ENCODE measurements around the gene SUPT5H. TPM values are rescaled to one million over a fixed set of nuclear protein-coding genes. Genes with fewer than 3 reads are reported as not detected.
A peak's percentile ranks its signal among the peaks of the same experiment; 100 is the strongest.

SUPT5H gene
- total and polyA plus RNA-seq, 2 of the 13 experiments (the other 11 are each of a cell fraction or from before 2014, with no cell fraction given) = 48.2 to 51.7 TPM

DNA sequence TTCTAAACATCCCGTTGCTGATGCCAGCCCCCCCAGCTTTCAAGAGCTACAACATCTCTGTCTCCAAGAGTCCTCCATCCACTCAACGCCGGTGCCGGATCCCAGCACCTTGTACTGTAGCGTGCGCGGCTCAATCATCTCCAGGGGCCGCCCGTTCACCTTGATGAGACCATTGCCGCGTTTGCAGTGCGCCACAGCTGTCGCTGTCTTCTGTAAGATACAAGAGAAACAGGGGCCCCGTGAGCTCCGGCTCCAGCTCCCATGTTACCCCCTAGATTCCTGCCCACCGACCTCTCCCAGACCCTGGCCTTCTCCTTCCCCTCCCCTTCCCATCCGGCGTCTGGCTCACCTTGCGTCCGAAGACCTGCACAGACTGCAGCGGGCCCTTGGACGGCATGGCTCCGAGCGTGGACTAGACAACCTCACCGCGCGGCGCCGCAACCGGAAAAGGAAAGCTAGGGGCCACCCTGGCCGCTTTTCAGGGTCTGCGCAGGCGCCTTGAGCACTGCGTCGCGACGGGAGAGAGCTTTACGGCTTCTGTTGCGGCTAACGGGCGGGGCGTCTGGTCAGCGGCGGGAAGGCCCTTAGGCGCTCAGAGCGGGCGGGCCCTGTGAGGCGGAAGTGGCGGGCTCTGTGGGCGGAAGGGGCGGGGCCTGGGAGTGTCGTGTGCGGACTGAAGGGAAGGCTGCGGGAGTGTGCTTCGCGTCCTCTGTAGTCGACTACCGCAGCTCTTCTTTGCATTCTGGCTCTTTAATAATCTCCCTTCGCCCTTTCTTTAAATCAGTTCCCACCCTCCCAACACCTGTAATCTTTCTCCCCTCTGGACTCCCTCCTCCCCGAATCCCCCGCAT lies 9.7 kb upstream of the SUPT5H start, which contains the start of gene RPS16 (continued):
- TF ChIP-seq, protein P1, sequence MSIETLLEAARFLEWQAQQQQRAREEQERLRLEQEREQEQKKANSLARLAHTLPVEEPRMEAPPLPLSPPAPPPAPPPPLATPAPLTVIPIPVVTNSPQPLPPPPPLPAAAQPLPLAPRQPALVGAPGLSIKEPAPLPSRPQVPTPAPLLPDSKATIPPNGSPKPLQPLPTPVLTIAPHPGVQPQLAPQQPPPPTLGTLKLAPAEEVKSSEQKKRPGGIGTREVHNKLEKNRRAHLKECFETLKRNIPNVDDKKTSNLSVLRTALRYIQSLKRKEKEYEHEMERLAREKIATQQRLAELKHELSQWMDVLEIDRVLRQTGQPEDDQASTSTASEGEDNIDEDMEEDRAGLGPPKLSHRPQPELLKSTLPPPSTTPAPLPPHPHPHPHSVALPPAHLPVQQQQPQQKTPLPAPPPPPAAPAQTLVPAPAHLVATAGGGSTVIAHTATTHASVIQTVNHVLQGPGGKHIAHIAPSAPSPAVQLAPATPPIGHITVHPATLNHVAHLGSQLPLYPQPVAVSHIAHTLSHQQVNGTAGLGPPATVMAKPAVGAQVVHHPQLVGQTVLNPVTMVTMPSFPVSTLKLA (IDR thresholded peaks at IDR 0.05) = peak; percentile 44; the same call in 1 of the 2 replicates
- TF ChIP-seq FOXO1 (CRISPR knock-in tag; IDR thresholded peaks at IDR 0.05) (peak; percentile 61), KDM6A (CRISPR knock-in tag; IDR thresholded peaks at IDR 0.05; ENCODE audit: low read depth) (no peak), CC2D1A (CRISPR knock-in tag; IDR thresholded peaks at IDR 0.05) (no peak), TBP (CRISPR knock-in tag; IDR thresholded peaks at IDR 0.05) (no peak), MIXL1 (CRISPR knock-in tag; IDR thresholded peaks at IDR 0.05) (no peak), ZNF260 (CRISPR knock-in tag; IDR thresholded peaks at IDR 0.05; ENCODE audit: borderline replicate concordance, low read depth) (no peak), HNF4A (CRISPR knock-in tag; IDR thresholded peaks at IDR 0.05) (no peak), ZNF337 (CRISPR knock-in tag; IDR thresholded peaks at IDR 0.05; ENCODE audit: borderline replicate concordance, low read depth) (no peak), SMARCC2 (IDR thresholded peaks at IDR 0.05) (no peak), THAP11 (CRISPR knock-in tag; IDR thresholded peaks at IDR 0.05) (peak; percentile 96), ZNF678 (CRISPR knock-in tag; IDR thresholded peaks at IDR 0.05) (no peak), BCL6 (CRISPR knock-in tag; IDR thresholded peaks at IDR 0.05) (peak; percentile 61), ZNF296 (CRISPR knock-in tag; conservative IDR thresholded peaks at IDR 0.05) (no peak)
- TF ChIP-seq, protein P2, sequence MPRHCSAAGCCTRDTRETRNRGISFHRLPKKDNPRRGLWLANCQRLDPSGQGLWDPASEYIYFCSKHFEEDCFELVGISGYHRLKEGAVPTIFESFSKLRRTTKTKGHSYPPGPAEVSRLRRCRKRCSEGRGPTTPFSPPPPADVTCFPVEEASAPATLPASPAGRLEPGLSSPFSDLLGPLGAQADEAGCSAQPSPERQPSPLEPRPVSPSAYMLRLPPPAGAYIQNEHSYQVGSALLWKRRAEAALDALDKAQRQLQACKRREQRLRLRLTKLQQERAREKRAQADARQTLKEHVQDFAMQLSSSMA (CRISPR knock-in tag; IDR thresholded peaks at IDR 0.05) = peak; percentile 98
- TF ChIP-seq, protein P3, sequence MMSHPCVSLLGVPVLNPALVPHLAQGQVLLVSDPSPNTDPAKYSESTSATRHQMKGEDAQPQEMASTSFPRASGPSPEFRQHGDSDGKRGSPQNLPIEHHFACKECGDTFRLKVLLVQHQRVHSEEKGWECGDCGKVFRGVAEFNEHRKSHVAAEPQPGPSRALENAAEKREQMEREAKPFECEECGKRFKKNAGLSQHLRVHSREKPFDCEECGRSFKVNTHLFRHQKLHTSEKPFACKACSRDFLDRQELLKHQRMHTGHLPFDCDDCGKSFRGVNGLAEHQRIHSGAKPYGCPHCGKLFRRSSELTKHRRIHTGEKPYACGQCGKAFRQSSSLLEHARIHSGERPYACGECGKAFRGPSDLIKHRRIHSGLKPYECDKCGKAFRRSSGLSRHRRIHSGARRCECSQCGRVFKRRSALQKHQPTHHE (CRISPR knock-in tag; IDR thresholded peaks at IDR 0.05; ENCODE audit: borderline replicate concordance) = no peak; the same call in 1 of the 2 replicates
- TF ChIP-seq, protein P4, sequence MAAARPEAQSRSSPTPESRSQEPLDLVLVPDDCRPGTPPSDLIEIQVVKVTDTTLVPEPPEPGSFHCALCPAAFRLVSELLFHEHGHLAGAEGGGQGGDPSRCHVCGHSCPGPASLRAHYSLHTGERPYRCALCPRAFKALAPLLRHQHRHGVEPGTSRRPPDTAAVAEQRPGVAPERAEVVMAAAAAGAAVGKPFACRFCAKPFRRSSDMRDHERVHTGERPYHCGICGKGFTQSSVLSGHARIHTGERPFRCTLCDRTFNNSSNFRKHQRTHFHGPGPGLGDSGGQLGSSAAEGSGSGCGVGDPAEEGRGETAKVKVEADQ (CRISPR knock-in tag; IDR thresholded peaks at IDR 0.05; ENCODE audit: borderline replicate concordance) = peak; percentile 65; the same call in 1 of the 2 replicates
